Erythroblast (primary cell): ENCODE measurements around the gene IPO4.

Source experiments
- GATA1 ChIP-seq: IDR thresholded peaks from 2 replicates; pipeline ENCODE4 v1.6.1; 2011; ENCODE audit warnings: low read depth, mild to moderate bottlenecking, control low read depth, low read length, moderate library complexity
- POLR2A ChIP-seq: IDR thresholded peaks from 2 replicates; pipeline ENCODE4 v1.6.1; 2011; ENCODE audit warnings: mild to moderate bottlenecking, low read length

DNA sequence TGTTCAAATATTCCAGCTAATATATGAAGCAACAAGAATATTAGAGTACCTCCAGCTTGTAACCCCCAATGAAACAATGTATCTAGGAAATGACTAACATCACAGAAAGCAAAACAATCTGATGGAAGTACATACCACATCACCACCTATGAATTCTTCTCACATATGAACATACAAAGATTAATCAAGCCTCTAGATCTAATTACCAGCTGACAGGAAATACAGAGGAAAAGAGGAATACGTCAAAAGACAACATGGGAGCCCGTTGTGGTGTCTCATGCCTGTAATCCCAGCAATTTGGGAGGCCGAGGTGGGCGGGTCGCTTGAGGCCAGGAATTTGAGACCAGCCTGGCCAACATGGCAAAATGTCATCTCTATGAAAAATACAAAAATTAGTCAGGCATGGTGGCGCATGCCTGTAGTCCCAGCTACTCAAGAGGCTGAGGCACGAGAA, 36.0 kb upstream of the IPO4 start:
- TF ChIP-seq POLR2A: no peak
- TF ChIP-seq GATA1: no peak
